ENCODE results near the gene GPR108. TPM values are rescaled to one million over a fixed set of nuclear protein-coding genes. Genes with fewer than 3 reads are reported as not detected.

GPR108 gene
- total and polyA plus RNA-seq, 2 of the 8 experiments (the other 6 are each of a cell fraction or from before 2014, with no cell fraction given) = 34.9 to 46.0 TPM

GRCh38 chr19:6697291-6697690 lies 40.1 kb downstream of the GPR108 start:
- no peak overlapping the region for H3K18ac ChIP-seq (ENCODE audit: extremely low read depth, low read length)
- no peak for TF ChIP-seq POU5F1 (IDR thresholded peaks at IDR 0.05; ENCODE audit: low read depth, low read length)
- no peak for TF ChIP-seq TAF7 (optimal IDR thresholded peaks at IDR 0.05; ENCODE audit: borderline replicate concordance, low read depth, low read length)
- TF ChIP-seq E2F6 (IDR thresholded peaks at IDR 0.05) = no peak
- no peak for TF ChIP-seq TEAD4 (IDR thresholded peaks at IDR 0.05; ENCODE audit: low read depth, low read length)
- TF ChIP-seq CTBP2 (IDR thresholded peaks at IDR 0.05; ENCODE audit: borderline replicate concordance, insufficient read depth, insufficient read length, low read length) = no peak
- TF ChIP-seq ASH2L (IDR thresholded peaks at IDR 0.05; ENCODE audit: low read length) = no peak
- no peak for TF ChIP-seq EP300 (IDR thresholded peaks at IDR 0.05; ENCODE audit: borderline replicate concordance in 1 of 2, low read depth in 2 of 2, low read length in 2 of 2)
- no peak for TF ChIP-seq HDAC2 (IDR thresholded peaks at IDR 0.05; ENCODE audit: borderline replicate concordance in 1 of 2, low read depth in 2 of 2, low read length in 2 of 2)
- no peak for TF ChIP-seq RBBP5 (IDR thresholded peaks at IDR 0.05; ENCODE audit: borderline replicate concordance, low read depth, low read length)
- TF ChIP-seq SP1 (IDR thresholded peaks at IDR 0.05; ENCODE audit: low read depth, low read length) = no peak
- TF ChIP-seq CBX8 (IDR thresholded peaks at IDR 0.05; ENCODE audit: borderline replicate concordance, low read depth, low read length) = no peak
- no peak for TF ChIP-seq EZH2 (IDR thresholded peaks at IDR 0.05; ENCODE audit: low read depth, low read length, severe bottlenecking)
- TF ChIP-seq RNF2 (IDR thresholded peaks at IDR 0.05; ENCODE audit: borderline replicate concordance, low read depth, low read length, missing control alignments, poor library complexity, severe bottlenecking) = no peak
- no peak overlapping the region for H3K23ac ChIP-seq (ENCODE audit: insufficient read length)
- no peak overlapping the region for H2BK5ac ChIP-seq (ENCODE audit: low read depth, low read length)
- no peak for FAIRE-seq
- WGBS, 2 experiments (ENCODE audit: extremely low coverage in 1 of 2, insufficient coverage in 1 of 2, insufficient read length in 1 of 2, insufficient replicate concordance in 2 of 2, low coverage in 1 of 2, low lambda C conversion rate in 2 of 2, missing lambda C conversion rate in 1 of 2) = 92% methylated on average over 13 of the region's 13 CpGs; no CpG with 5 or more reads in 1 of the 2 experiments
- H3K9me3 ChIP-seq (ENCODE audit: insufficient read depth in 2 of 2, low read depth in 1 of 2, low read length in 1 of 2) = no peaks in the 10 kb centered on the region
- H3K9ac ChIP-seq (replicated peaks in 1 of 4; ENCODE audit: extremely low read depth in 1 of 4, low read depth in 3 of 4, low read length in 3 of 4) = no peak overlapping the region
- POLR2A ChIA-PET (ENCODE audit: partially characterized antibody) = no interaction called here
- no peak overlapping the region for H2AFZ ChIP-seq (ENCODE audit: low read length)
- no peak overlapping the region for H2AK5ac ChIP-seq (ENCODE audit: low read depth, low read length)
- no peaks in the 10 kb centered on the region for H3K4me1 ChIP-seq (replicated peaks in 1 of 4; ENCODE audit: control insufficient read depth in 3 of 4, insufficient read depth in 4 of 4, low read length in 3 of 4)
- no peaks in the 10 kb centered on the region for H3K79me1 ChIP-seq (ENCODE audit: low read depth, low read length)
- no peak overlapping the region for H2BK20ac ChIP-seq (ENCODE audit: low read length)
- CTCF ChIA-PET (ENCODE audit: partially characterized antibody) = interaction anchor here (0.6 kb wide), 1 partner anchor 397 kb away, joined by 3 read pairs; no protein-coding TSS in a partner anchor
- no peak overlapping the region for H3K27ac ChIP-seq (ENCODE audit: low read depth, low read length)
- no peak overlapping the region for H2BK120ac ChIP-seq (replicated peaks; ENCODE audit: low read depth, low read length)
- no peak overlapping the region for H3K14ac ChIP-seq (ENCODE audit: insufficient read length)
- no peaks in the 10 kb centered on the region for H3K79me2 ChIP-seq (ENCODE audit: control insufficient read depth in 1 of 2, insufficient read depth in 2 of 2, low read length in 2 of 2)
- H3K4me3 ChIP-seq (ENCODE audit: extremely low read depth in 1 of 4, insufficient read depth in 2 of 4, low read depth in 3 of 4, low read length in 4 of 4) = no peak overlapping the region
- H4K8ac ChIP-seq (ENCODE audit: extremely low read depth, insufficient read depth, low read length) = no peak overlapping the region
- no peak for DNase-seq (ENCODE audit: low read depth in 1 of 2, low spot score in 2 of 2)
- no peaks in the 10 kb centered on the region for H4K20me1 ChIP-seq (replicated peaks in 1 of 2; ENCODE audit: control insufficient read depth in 1 of 2, insufficient read depth in 2 of 2, low read length in 2 of 2)
- H3K27me3 ChIP-seq (replicated peaks in 1 of 4; ENCODE audit: control insufficient read depth in 3 of 4, extremely low read depth in 1 of 4, insufficient read depth in 3 of 4, low read length in 3 of 4) = no peaks in the 10 kb centered on the region
- H3K56ac ChIP-seq (replicated peaks; ENCODE audit: insufficient read length, low read depth, low read length) = no peak overlapping the region
- H3K4ac ChIP-seq (replicated peaks; ENCODE audit: insufficient read length, low read depth, low read length) = no peak overlapping the region
- H3K36me3 ChIP-seq (ENCODE audit: control insufficient read depth in 2 of 4, insufficient read depth in 4 of 4, low read length in 3 of 4) = no peaks in the 10 kb centered on the region
- no peaks in the 10 kb centered on the region for H3K23me2 ChIP-seq (ENCODE audit: low read depth, low read length)
- no peak overlapping the region for H3K4me2 ChIP-seq (ENCODE audit: insufficient read depth in 1 of 2, low read depth in 2 of 2, low read length in 2 of 2)
- no peak overlapping the region for H4K91ac ChIP-seq (replicated peaks; ENCODE audit: insufficient read length, low read length)
- H4K5ac ChIP-seq (ENCODE audit: insufficient read length, low read depth, low read length) = no peak overlapping the region
- no peak overlapping the region for H2BK15ac ChIP-seq (ENCODE audit: low read length)
- no peak overlapping the region for H2BK12ac ChIP-seq (ENCODE audit: low read depth, low read length)
